Gastroesophageal sphincter (tissue), 4 donors: ENCODE results near the gene MEG3. TPM values are rescaled to one million over a fixed set of nuclear protein-coding genes. Genes with fewer than 3 reads are reported as not detected.
A peak's percentile ranks its signal among the peaks of the same experiment; 100 is the strongest.

Experiments
- ATAC-seq: fragments of 150-250 bp; one replicate; pipeline ENCODE4 v1.9.1; 2016; ENCODE audit warnings: mild to moderate bottlenecking, moderate library complexity
- H3K27ac ChIP-seq, 4 donors: fragments of 200-600 bp; sonication (generic) in 3 of 4; 1 replicate in 3 of 4; 2 replicates in 1 of 4; pipeline ENCODE4 v1.5.1; 2016 to 2019
- H3K27me3 ChIP-seq: fragments of 200-600 bp; sonication (generic); one replicate; pipeline ENCODE4 v1.5.1; 2019
- H3K36me3 ChIP-seq, 2 donors: fragments of 200-600 bp; sonication (generic); one replicate each; pipeline ENCODE4 v1.5.1; 2019; ENCODE audit warnings: control low read depth in 1 of 2
- H3K4me1 ChIP-seq, 3 donors: fragments of 200-600 bp; sonication (generic); 1 replicate in 2 of 3; 2 replicates in 1 of 3; pipeline ENCODE4 v1.5.1; 2016 to 2019; ENCODE audit warnings: control low read depth in 2 of 3
- H3K4me3 ChIP-seq, 2 donors: fragments of 200-600 bp; sonication (generic); one replicate each; pipeline ENCODE4 v1.5.1; 2019; ENCODE audit warnings: mild to moderate bottlenecking in 1 of 2, moderate library complexity in 1 of 2
- H3K9me3 ChIP-seq, 3 donors: fragments of 200-600 bp; sonication (generic); one replicate each; pipeline ENCODE4 v1.5.1; 2017 to 2019; ENCODE audit warnings: control low read depth in 2 of 3
- CTCF ChIP-seq, 4 experiments: fragments of 200-600 bp in 2 of 4; fragments of 450-650 bp in 2 of 4; sonication (generic) in 1 of 4; IDR thresholded peaks; one replicate each; pipeline ENCODE4 v1.5.1; 2017 to 2019; ENCODE audit warnings: antibody characterized with exemption in 4 of 4, mild to moderate bottlenecking in 2 of 4, moderate library complexity in 2 of 4
- EP300 ChIP-seq: sonication (generic); formaldehyde crosslinking; IDR thresholded peaks from one replicate; pipeline ENCODE4 v1.6.1; 2017; ENCODE audit warnings: antibody characterized with exemption, mild to moderate bottlenecking
- POLR2A ChIP-seq, 2 donors: fragments of 450-650 bp; IDR thresholded peaks; one replicate each; pipeline ENCODE4 v1.6.1; 2017; ENCODE audit warnings: antibody characterized with exemption in 2 of 2, mild to moderate bottlenecking in 2 of 2, moderate library complexity in 1 of 2
- POLR2AphosphoS5 ChIP-seq: sonication (generic); formaldehyde crosslinking; IDR thresholded peaks from one replicate; pipeline ENCODE4 v1.6.1; 2017; ENCODE audit warnings: antibody characterized with exemption
- WGBS, 2 donors: methylation state at CpG; one replicate each; pipeline ENCODE4 v1.1.5; 2018; ENCODE audit warnings: low coverage in 1 of 2; 5-methylcytosine and 5-hydroxymethylcytosine counted together
- total RNA-seq, 4 donors: library from RNA; depleted of rRNA; stranded (reverse); fragments of >200 nt; gene quantifications; one replicate each; pipeline ENCODE4 v1.1.0, GENCODE V29; 2016

Gene MEG3
- total RNA-seq, 4 donors from 2014 or later = 7.5 to 59.0 (median 36.7) TPM

- no peak for ATAC-seq
- WGBS, 2 donors = 80% methylated on average over 3 of the region's 18 CpGs; no CpG with 5 or more reads in 1 of the 2 donors
- Histone ChIP-seq H3K27me3 (peaks cover 80% of the 10 kb centered on the region), H3K36me3 (no peaks in the 10 kb centered on the region), H3K9me3 (peaks cover 0 to 9% (median 0%) of the 10 kb centered on the region in 3 donors), H3K27ac (no peak overlapping the region), H3K4me3 (no peak overlapping the region), H3K4me1 (peaks cover 0 to 32% (median 6%) of the 10 kb centered on the region in 3 donors)
- no peak for TF ChIP-seq CTCF (IDR thresholded peaks at IDR 0.05)
- TF ChIP-seq POLR2AphosphoS5 = no peak
- TF ChIP-seq POLR2A (IDR thresholded peaks at IDR 0.05) = no peak
- TF ChIP-seq EP300 = no peak
Measured at GRCh38 chr14:100902295-100903133, 76.6 kb downstream of the MEG3 start.

GRCh38 chr14:100903134-100903468 lies 77.2 kb downstream of the MEG3 start:
- peaks cover 0 to 9% (median 0%) of the 10 kb centered on the region in 3 donors for H3K9me3 ChIP-seq
- no peak overlapping the region for H3K27ac ChIP-seq
- H3K4me3 ChIP-seq = no peak overlapping the region
- 80 to 82% methylated on average over 1 to 4 of the region's 10 CpGs for WGBS, 2 donors
- ATAC-seq = no peak
- TF ChIP-seq POLR2A (IDR thresholded peaks at IDR 0.05) = no peak
- no peak for TF ChIP-seq POLR2AphosphoS5
- no peak for TF ChIP-seq EP300
- TF ChIP-seq CTCF (IDR thresholded peaks at IDR 0.05) = no peak
- peaks cover 85% of the 10 kb centered on the region for H3K27me3 ChIP-seq
- peaks cover 0 to 32% (median 6%) of the 10 kb centered on the region in 3 donors for H3K4me1 ChIP-seq
- H3K36me3 ChIP-seq = no peaks in the 10 kb centered on the region

GRCh38 chr14:100903672-100904185 lies 77.8 kb downstream of the MEG3 start, which contains the start of gene RTL1:
Gene RTL1 (minus strand): TSS chr14:100903722. CDS start chr14:100884788, 18,934 bp downstream.
- WGBS, 2 donors = 67 to 68% methylated on average over 3 to 4 of the region's 12 CpGs
- no peak for ATAC-seq
- TF ChIP-seq POLR2A (IDR thresholded peaks at IDR 0.05) (no peak), CTCF (IDR thresholded peaks at IDR 0.05) (no peak), EP300 (no peak), POLR2AphosphoS5 (no peak)
- H3K4me1 ChIP-seq = peaks cover 0 to 32% (median 6%) of the 10 kb centered on the region in 3 donors
- H3K27me3 ChIP-seq = peaks cover 84% of the 10 kb centered on the region
- H3K9me3 ChIP-seq = peaks cover 0 to 9% (median 0%) of the 10 kb centered on the region in 3 donors
- H3K36me3 ChIP-seq = no peaks in the 10 kb centered on the region
- no peak within 1 kb of the TSS for H3K27ac ChIP-seq
- H3K4me3 ChIP-seq = peak within 1 kb of the TSS in 1 of 2 donors; percentile 15

GRCh38 chr14:100904307-100905087 lies 78.6 kb downstream of the MEG3 start:
- peaks cover 0 to 9% (median 0%) of the 10 kb centered on the region in 3 donors for H3K9me3 ChIP-seq
- peaks cover 0 to 26% (median 6%) of the 10 kb centered on the region in 3 donors for H3K4me1 ChIP-seq
- WGBS, 2 donors = 10 to 40% methylated on average over 1 to 7 of the region's 45 CpGs
- TF ChIP-seq EP300 (no peak), CTCF (IDR thresholded peaks at IDR 0.05) (peak in 1 of 4 experiments; percentile 14)
- H3K4me3 ChIP-seq = peak overlapping the region in 1 of 2 donors; percentile 15
- no peak for ATAC-seq
- peaks cover 77% of the 10 kb centered on the region for H3K27me3 ChIP-seq
- no peaks in the 10 kb centered on the region for H3K36me3 ChIP-seq
- no peak overlapping the region for H3K27ac ChIP-seq
